Esophagus muscularis mucosa (tissue), 4 donors: ENCODE results near the gene LGR4. TPM values are rescaled to one million over a fixed set of nuclear protein-coding genes. Genes with fewer than 3 reads are reported as not detected.

Experiments
- DNase-seq: peaks from one replicate; pipeline ENCODE4 v3.0.0-alpha.2; 2017; ENCODE audit errors: extremely low spot score
- H3K27ac ChIP-seq, 4 donors: fragments of 200-600 bp; sonication (generic); replicated peaks in 1 of 4; 1 replicate in 3 of 4; 2 replicates in 1 of 4; pipeline ENCODE4 v1.5.1; 2016 to 2019; ENCODE audit warnings: mild to moderate bottlenecking in 1 of 4
- H3K27me3 ChIP-seq, 4 donors: fragments of 200-600 bp; sonication (generic); one replicate each; pipeline versions ENCODE4 v1.5.1 to v1.6.0; 2016 to 2019
- H3K36me3 ChIP-seq, 4 donors: fragments of 200-600 bp; sonication (generic); one replicate each; pipeline ENCODE4 v1.5.1; 2016 to 2019
- H3K4me1 ChIP-seq, 4 donors: fragments of 200-600 bp; sonication (generic); one replicate each; pipeline ENCODE4 v1.5.1; 2016 to 2019
- H3K4me3 ChIP-seq, 4 donors: fragments of 200-600 bp; sonication (generic); 1 replicate in 2 of 4; 2 replicates in 2 of 4; pipeline ENCODE4 v1.5.1; 2016 to 2019; ENCODE audit warnings: mild to moderate bottlenecking in 4 of 4, moderate library complexity in 1 of 4
- H3K9me3 ChIP-seq, 4 donors: fragments of 200-600 bp; sonication (generic); 1 replicate in 3 of 4; 2 replicates in 1 of 4; pipeline ENCODE4 v1.5.1; 2016 to 2019
- EP300 ChIP-seq: sonication (generic); formaldehyde crosslinking; IDR thresholded peaks from one replicate; pipeline ENCODE4 v1.6.1; 2017; ENCODE audit warnings: antibody characterized with exemption
- POLR2A ChIP-seq: fragments of 450-650 bp; IDR thresholded peaks from one replicate; pipeline ENCODE4 v1.6.1; 2017; ENCODE audit warnings: antibody characterized with exemption, moderate library complexity, mild to moderate bottlenecking, low read depth
- POLR2AphosphoS5 ChIP-seq, 2 donors: sonication (generic); formaldehyde crosslinking; IDR thresholded peaks; one replicate each; pipeline ENCODE4 v1.6.1; 2017; ENCODE audit warnings: antibody characterized with exemption in 2 of 2
- WGBS: methylation state at CpG from one replicate; pipeline ENCODE4 v1.1.5; 2018; 5-methylcytosine and 5-hydroxymethylcytosine counted together
- intact Hi-C: fragments of 100-400 bp; cut with DNase I; formaldehyde crosslinking; loops from one replicate; pipeline ENCODE4 v1.15.1; 2023
- small RNA-seq, 3 donors: library from RNA; depleted of rRNA; stranded (forward); fragments of <200 nt; gene quantifications; one replicate each; pipeline ENCODE3, GENCODE V24; 2016
- total RNA-seq, 4 donors: library from RNA; depleted of rRNA; stranded (reverse); fragments of >200 nt; gene quantifications; one replicate each; pipeline versions ENCODE4 v1.1.0 to v1.2.1, GENCODE V29; 2016
- TF ChIP-seq, protein P1 (sequence below), 3 experiments: fragments of 200-600 bp in 2 of 3; fragments of 450-650 bp in 1 of 3; sonication (generic) in 2 of 3; IDR thresholded peaks; one replicate each; pipeline ENCODE4 v1.5.1; 2017 to 2019; ENCODE audit warnings: antibody characterized with exemption in 3 of 3, mild to moderate bottlenecking in 2 of 3, moderate library complexity in 1 of 3

LGR4 gene
- total RNA-seq, 4 donors from 2014 or later: 24.9 to 37.6 (median 27.6) TPM

DNA sequence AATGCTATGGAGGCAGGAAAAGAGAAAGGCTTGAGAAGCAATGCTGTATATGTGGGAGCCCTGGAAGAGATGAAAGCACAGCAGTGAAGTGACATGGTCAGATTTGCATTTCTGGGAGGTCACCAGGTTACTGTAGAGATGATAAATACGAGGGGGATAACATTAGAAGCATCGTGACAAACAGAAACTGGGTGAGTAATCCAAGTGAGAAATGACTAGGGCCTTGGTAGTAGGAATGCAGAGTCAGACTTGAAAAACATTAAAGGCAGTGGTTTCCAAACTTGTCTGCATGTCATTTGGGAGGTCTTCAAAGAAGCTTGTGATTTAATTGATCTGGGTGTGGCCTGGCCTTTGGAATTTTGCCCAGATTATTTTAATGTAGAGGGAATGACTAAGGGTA lies 153.5 kb downstream of the LGR4 start:
- Histone ChIP-seq H3K36me3 (no peaks in the 10 kb centered on the region), H3K27ac (no peak overlapping the region), H3K27me3 (no peaks in the 10 kb centered on the region), H3K4me1 (no peaks in the 10 kb centered on the region), H3K9me3 (no peaks in the 10 kb centered on the region), H3K4me3 (no peak overlapping the region)
- 66% methylated on average over 2 of the region's 2 CpGs for WGBS
- intact Hi-C loops: no loop called here
- DNase-seq: no peak
- TF ChIP-seq POLR2A (no peak), EP300 (no peak), POLR2AphosphoS5 (IDR thresholded peaks at IDR 0.05) (no peak)
- TF ChIP-seq, protein P1, sequence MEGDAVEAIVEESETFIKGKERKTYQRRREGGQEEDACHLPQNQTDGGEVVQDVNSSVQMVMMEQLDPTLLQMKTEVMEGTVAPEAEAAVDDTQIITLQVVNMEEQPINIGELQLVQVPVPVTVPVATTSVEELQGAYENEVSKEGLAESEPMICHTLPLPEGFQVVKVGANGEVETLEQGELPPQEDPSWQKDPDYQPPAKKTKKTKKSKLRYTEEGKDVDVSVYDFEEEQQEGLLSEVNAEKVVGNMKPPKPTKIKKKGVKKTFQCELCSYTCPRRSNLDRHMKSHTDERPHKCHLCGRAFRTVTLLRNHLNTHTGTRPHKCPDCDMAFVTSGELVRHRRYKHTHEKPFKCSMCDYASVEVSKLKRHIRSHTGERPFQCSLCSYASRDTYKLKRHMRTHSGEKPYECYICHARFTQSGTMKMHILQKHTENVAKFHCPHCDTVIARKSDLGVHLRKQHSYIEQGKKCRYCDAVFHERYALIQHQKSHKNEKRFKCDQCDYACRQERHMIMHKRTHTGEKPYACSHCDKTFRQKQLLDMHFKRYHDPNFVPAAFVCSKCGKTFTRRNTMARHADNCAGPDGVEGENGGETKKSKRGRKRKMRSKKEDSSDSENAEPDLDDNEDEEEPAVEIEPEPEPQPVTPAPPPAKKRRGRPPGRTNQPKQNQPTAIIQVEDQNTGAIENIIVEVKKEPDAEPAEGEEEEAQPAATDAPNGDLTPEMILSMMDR (IDR thresholded peaks at IDR 0.05): no peak

DNA sequence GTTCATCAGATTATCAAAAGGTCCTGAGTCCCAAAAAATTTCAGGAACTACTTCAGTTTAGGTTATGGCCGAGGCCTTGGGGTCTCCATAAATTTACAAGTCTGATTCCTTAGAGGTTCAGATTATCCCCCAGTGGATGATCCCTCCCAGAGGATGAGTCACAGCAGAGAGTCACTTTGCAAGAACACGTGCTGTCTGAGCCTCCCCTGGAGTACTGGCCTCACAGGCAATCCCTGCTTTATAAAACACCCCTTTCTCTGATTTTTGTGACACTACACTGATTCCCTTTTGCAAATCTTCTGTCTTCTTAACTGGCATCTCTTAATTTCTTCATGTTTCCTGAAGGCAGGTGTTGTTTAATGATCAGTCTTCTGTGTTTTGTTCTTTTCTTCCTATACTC lies 154.8 kb downstream of the LGR4 start:
- H3K27ac ChIP-seq: no peak overlapping the region
- no peak overlapping the region for H3K4me3 ChIP-seq
- no peaks in the 10 kb centered on the region for H3K9me3 ChIP-seq
- no peaks in the 10 kb centered on the region for H3K4me1 ChIP-seq
- no peaks in the 10 kb centered on the region for H3K36me3 ChIP-seq
- intact Hi-C loops: no loop called here
- DNase-seq: no peak
- TF ChIP-seq, protein P1 (IDR thresholded peaks at IDR 0.05): no peak
- TF ChIP-seq POLR2A (no peak), POLR2AphosphoS5 (IDR thresholded peaks at IDR 0.05) (no peak), EP300 (no peak)
- 88% methylated on average over 2 of the region's 2 CpGs for whole genome bisulfite sequencing
- no peaks in the 10 kb centered on the region for H3K27me3 ChIP-seq

Small RNA genes within 50 kb of the gene (small RNA-seq; reads per million reads assigned to genes)
- gene AC100771.1 (0 reads per million in 3 donors), gene MIR8087 (0 reads per million in 3 donors), gene RNA5SP339 (0 reads per million in 3 donors)

Other genes starting within 250 kb of the LGR4 start
- gene CCDC34, start 109.6 kb downstream of the LGR4 start, total RNA-seq: 1 to 10 TPM in 2 of 4 donors, under 1 TPM in 2; 0.83 to 1.5 (median 1.2) TPM
- gene LIN7C, start 34.0 kb upstream of the LGR4 start, total RNA-seq: 10 to 100 TPM; 33.2 to 46.3 (median 44.0) TPM
- gene BDNF, start 227.7 kb upstream of the LGR4 start, total RNA-seq: under 1 TPM in 3 of 4 donors, not detected in 1; 0.17 to 0.23 (median 0.19) TPM